Activated CD4-positive, alpha-beta T cell treated with anti-CD3 and anti-CD28 coated beads, Interleukin-2, amount 10 ng/mL, durations not matched to agents 7 days and 5 days (primary cell): Measurements from ENCODE around the gene SOX13. TPM values are rescaled to one million over a fixed set of nuclear protein-coding genes. Genes with fewer than 3 reads are reported as not detected.

Experiments used
- CTCF ChIA-PET: fragments of 350-600 bp; sonication (Branson Sonifier 250); formaldehyde crosslinking; loops from one replicate; lab custom pipeline; 2021; ENCODE audit warnings: antibody characterized with exemption; lab: Charles Lee
- POLR2A ChIA-PET: fragments of 350-600 bp; sonication (Branson Sonifier 250); formaldehyde crosslinking; loops from one replicate; lab custom pipeline; 2021; ENCODE audit warnings: antibody characterized with exemption; lab: Charles Lee
- DNase-seq: peaks from one replicate; pipeline ENCODE4 v3.0.0-alpha.2; 2020
- H3K27ac Mint-ChIP-seq: one replicate; pipeline ENCODE4 v1.8.0; 2021; ENCODE audit warnings: mild to moderate bottlenecking, moderate library complexity, mixed read lengths
- H3K27me3 Mint-ChIP-seq: one replicate; pipeline ENCODE4 v1.8.0; 2021; ENCODE audit warnings: mixed read lengths
- H3K36me3 Mint-ChIP-seq: one replicate; pipeline ENCODE4 v1.8.0; 2021; ENCODE audit warnings: low read depth, mixed read lengths
- H3K4me1 Mint-ChIP-seq: one replicate; pipeline ENCODE4 v1.8.0; 2021; ENCODE audit warnings: mixed read lengths
- H3K4me3 Mint-ChIP-seq: one replicate; pipeline ENCODE4 v1.8.0; 2021; ENCODE audit warnings: mild to moderate bottlenecking, moderate library complexity, mixed read lengths
- H3K9me3 Mint-ChIP-seq: one replicate; pipeline ENCODE4 v1.8.0; 2021; ENCODE audit warnings: mixed read lengths
- total RNA-seq, 2 experiments: library from RNA; stranded (reverse); gene quantifications; one replicate each; pipeline ENCODE4 v1.2.3, GENCODE V29; 2021

The SOX13 gene
- total RNA-seq, 2 experiments from 2014 or later = 0.60 to 1.3 TPM

- no peaks in the 10 kb centered on the region for H3K36me3 Mint-ChIP-seq
- POLR2A ChIA-PET = no interaction called here
- CTCF ChIA-PET = no interaction called here
- H3K27me3 Mint-ChIP-seq = peaks cover 51% of the 10 kb centered on the region
- no peak overlapping the region for H3K4me3 Mint-ChIP-seq
- H3K27ac Mint-ChIP-seq = no peak overlapping the region
- H3K9me3 Mint-ChIP-seq = no peaks in the 10 kb centered on the region
- H3K4me1 Mint-ChIP-seq = peaks cover 15% of the 10 kb centered on the region
- DNase-seq = no peak
Measured at GRCh38 chr1:204069887-204070286, 3.0 kb upstream of the SOX13 start.

GRCh38 chr1:204070895-204071294, 2.0 kb upstream of the SOX13 start:
- Mint-ChIP-seq H3K9me3 (no peaks in the 10 kb centered on the region), H3K36me3 (no peaks in the 10 kb centered on the region), H3K4me3 (no peak overlapping the region), H3K27ac (no peak overlapping the region), H3K4me1 (peaks cover 19% of the 10 kb centered on the region), H3K27me3 (peaks cover 61% of the 10 kb centered on the region)
- DNase-seq = no peak
- CTCF ChIA-PET = no interaction called here
- POLR2A ChIA-PET = no interaction called here

- H3K27me3 Mint-ChIP-seq = peaks cover 79% of the 10 kb centered on the region
- POLR2A ChIA-PET = no interaction called here
- CTCF ChIA-PET = interaction anchor here (1.9 kb wide), 1 partner anchor 55 kb away, joined by 5 read pairs; no protein-coding TSS in a partner anchor
- peak overlapping the region; percentile 65 for H3K4me3 Mint-ChIP-seq
- no peak for DNase-seq
- H3K4me1 Mint-ChIP-seq = peaks cover 20% of the 10 kb centered on the region
- no peaks in the 10 kb centered on the region for H3K9me3 Mint-ChIP-seq
- no peaks in the 10 kb centered on the region for H3K36me3 Mint-ChIP-seq
- no peak overlapping the region for H3K27ac Mint-ChIP-seq
Measured at GRCh38 chr1:204073837-204074273, 940 bp downstream of the SOX13 start.

- ChIA-PET CTCF (interaction anchor here (0.9 to 1.9 kb wide), 2 partner anchors 54 to 102 kb away, joined by 3 to 5 read pairs; no protein-coding TSS in a partner anchor), POLR2A (no interaction called here)
- peak overlapping the region; percentile 65 for H3K4me3 Mint-ChIP-seq
- H3K36me3 Mint-ChIP-seq = no peaks in the 10 kb centered on the region
- H3K4me1 Mint-ChIP-seq = peaks cover 20% of the 10 kb centered on the region
- H3K27ac Mint-ChIP-seq = peak overlapping the region; percentile 11
- no peak for DNase-seq
- no peaks in the 10 kb centered on the region for H3K9me3 Mint-ChIP-seq
- H3K27me3 Mint-ChIP-seq = peaks cover 74% of the 10 kb centered on the region
Measured at GRCh38 chr1:204074274-204075138, 1.6 kb downstream of the SOX13 start.

GRCh38 chr1:204075139-204075521, 2.2 kb downstream of the SOX13 start:
- POLR2A ChIA-PET = no interaction called here
- peaks cover 23% of the 10 kb centered on the region for H3K4me1 Mint-ChIP-seq
- peak overlapping the region; percentile 65 for H3K4me3 Mint-ChIP-seq
- no peaks in the 10 kb centered on the region for H3K9me3 Mint-ChIP-seq
- no peak overlapping the region for H3K27ac Mint-ChIP-seq
- H3K36me3 Mint-ChIP-seq = no peaks in the 10 kb centered on the region
- DNase-seq = no peak
- peaks cover 70% of the 10 kb centered on the region for H3K27me3 Mint-ChIP-seq
- CTCF ChIA-PET = interaction anchor here (0.9 kb wide), 1 partner anchor 102 kb away, joined by 3 read pairs; no protein-coding TSS in a partner anchor

- H3K27ac Mint-ChIP-seq = no peak overlapping the region
- no peak overlapping the region for H3K4me3 Mint-ChIP-seq
- no peaks in the 10 kb centered on the region for H3K36me3 Mint-ChIP-seq
- peaks cover 64% of the 10 kb centered on the region for H3K27me3 Mint-ChIP-seq
- POLR2A ChIA-PET = no interaction called here
- no peak for DNase-seq
- peaks cover 23% of the 10 kb centered on the region for H3K4me1 Mint-ChIP-seq
- CTCF ChIA-PET = interaction anchor here (0.8 to 0.9 kb wide), 2 partner anchors 10 to 103 kb away, joined by 3 read pairs; no protein-coding TSS in a partner anchor
- no peaks in the 10 kb centered on the region for H3K9me3 Mint-ChIP-seq
Measured at GRCh38 chr1:204075890-204076846, 3.3 kb downstream of the SOX13 start.

GRCh38 chr1:204076891-204077290, 4.0 kb downstream of the SOX13 start:
- no peak overlapping the region for H3K27ac Mint-ChIP-seq
- H3K9me3 Mint-ChIP-seq = no peaks in the 10 kb centered on the region
- ChIA-PET POLR2A (no interaction called here), CTCF (interaction anchor here (0.8 kb wide), 1 partner anchor 9 kb away, joined by 3 read pairs; no protein-coding TSS in a partner anchor)
- no peaks in the 10 kb centered on the region for H3K36me3 Mint-ChIP-seq
- DNase-seq = no peak
- H3K4me3 Mint-ChIP-seq = no peak overlapping the region
- peaks cover 23% of the 10 kb centered on the region for H3K4me1 Mint-ChIP-seq
- peaks cover 57% of the 10 kb centered on the region for H3K27me3 Mint-ChIP-seq

GRCh38 chr1:204077979-204078696, 5.2 kb downstream of the SOX13 start:
- Mint-ChIP-seq H3K4me3 (no peak overlapping the region), H3K4me1 (peaks cover 21% of the 10 kb centered on the region), H3K27me3 (peaks cover 44% of the 10 kb centered on the region), H3K9me3 (no peaks in the 10 kb centered on the region), H3K36me3 (no peaks in the 10 kb centered on the region), H3K27ac (no peak overlapping the region)
- DNase-seq = no peak
- ChIA-PET CTCF (interaction anchor here (1.2 kb wide), 1 partner anchor 207 kb away, joined by 3 read pairs; no protein-coding TSS in a partner anchor), POLR2A (no interaction called here)

- Mint-ChIP-seq H3K27ac (no peak overlapping the region), H3K36me3 (no peaks in the 10 kb centered on the region), H3K9me3 (no peaks in the 10 kb centered on the region), H3K27me3 (peaks cover 34% of the 10 kb centered on the region), H3K4me3 (no peak overlapping the region), H3K4me1 (peaks cover 12% of the 10 kb centered on the region)
- DNase-seq = no peak
- CTCF ChIA-PET = no interaction called here
- POLR2A ChIA-PET = no interaction called here
Measured at GRCh38 chr1:204079608-204079999, 6.7 kb downstream of the SOX13 start.

- peaks cover 6% of the 10 kb centered on the region for H3K4me1 Mint-ChIP-seq
- POLR2A ChIA-PET = no interaction called here
- H3K27ac Mint-ChIP-seq = no peak overlapping the region
- H3K4me3 Mint-ChIP-seq = no peak overlapping the region
- H3K9me3 Mint-ChIP-seq = no peaks in the 10 kb centered on the region
- H3K36me3 Mint-ChIP-seq = no peaks in the 10 kb centered on the region
- H3K27me3 Mint-ChIP-seq = peaks cover 27% of the 10 kb centered on the region
- CTCF ChIA-PET = no interaction called here
- no peak for DNase-seq
Measured at GRCh38 chr1:204080163-204080903, 7.4 kb downstream of the SOX13 start.

- ChIA-PET CTCF (no interaction called here), POLR2A (no interaction called here)
- Mint-ChIP-seq H3K27ac (no peak overlapping the region), H3K36me3 (no peaks in the 10 kb centered on the region), H3K4me3 (no peak overlapping the region), H3K27me3 (peaks cover 18% of the 10 kb centered on the region), H3K4me1 (peaks cover 3% of the 10 kb centered on the region), H3K9me3 (no peaks in the 10 kb centered on the region)
- no peak for DNase-seq
Measured at GRCh38 chr1:204081164-204081790, 8.4 kb downstream of the SOX13 start.
